ENCODE results near the gene MIB2.
"Not testable (repeated sequence)": the region's sequence is repeated elsewhere in the genome, so short reads cannot be mapped to it uniquely, and the experiment has no call there.

Gene MIB2

DNA sequence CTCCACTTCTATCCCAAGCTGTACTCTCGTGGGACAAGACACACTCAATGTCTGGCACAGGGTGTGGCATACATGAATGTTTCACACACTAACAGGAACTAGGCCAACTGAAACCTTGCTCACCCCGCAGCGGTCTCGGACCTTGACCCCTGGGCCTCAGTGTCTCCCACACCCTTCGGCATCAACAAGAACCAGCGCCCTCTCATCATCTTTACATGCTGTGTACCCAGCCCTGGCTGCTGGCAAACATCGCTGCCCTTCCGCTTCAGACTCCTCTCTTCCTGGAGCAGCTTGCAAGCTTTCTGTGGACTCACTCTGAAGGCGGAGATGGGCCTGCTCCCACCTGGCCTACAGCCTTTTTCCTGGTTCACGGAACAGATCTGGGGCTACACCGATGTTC lies 33.0 kb downstream of the MIB2 start:
- not testable (repeated sequence) for H3K4me3 ChIP-seq (ENCODE audit: low read depth in 1 of 2, low read length in 2 of 2); H3K4me1 ChIP-seq (ENCODE audit: control insufficient read depth in 1 of 2, insufficient read depth in 2 of 2, low read length in 2 of 2); H3K27me3 ChIP-seq (ENCODE audit: low read depth, low read length); H3K9me3 ChIP-seq (ENCODE audit: control insufficient read depth in 1 of 2, low read length in 2 of 2); H3K27ac ChIP-seq (ENCODE audit: low read length)
- H3K36me3 ChIP-seq (ENCODE audit: control insufficient read depth in 1 of 2, insufficient read depth in 2 of 2, low read length in 2 of 2): peaks cover 12 to 51% of the 10 kb centered on the region in 2 donors

DNA sequence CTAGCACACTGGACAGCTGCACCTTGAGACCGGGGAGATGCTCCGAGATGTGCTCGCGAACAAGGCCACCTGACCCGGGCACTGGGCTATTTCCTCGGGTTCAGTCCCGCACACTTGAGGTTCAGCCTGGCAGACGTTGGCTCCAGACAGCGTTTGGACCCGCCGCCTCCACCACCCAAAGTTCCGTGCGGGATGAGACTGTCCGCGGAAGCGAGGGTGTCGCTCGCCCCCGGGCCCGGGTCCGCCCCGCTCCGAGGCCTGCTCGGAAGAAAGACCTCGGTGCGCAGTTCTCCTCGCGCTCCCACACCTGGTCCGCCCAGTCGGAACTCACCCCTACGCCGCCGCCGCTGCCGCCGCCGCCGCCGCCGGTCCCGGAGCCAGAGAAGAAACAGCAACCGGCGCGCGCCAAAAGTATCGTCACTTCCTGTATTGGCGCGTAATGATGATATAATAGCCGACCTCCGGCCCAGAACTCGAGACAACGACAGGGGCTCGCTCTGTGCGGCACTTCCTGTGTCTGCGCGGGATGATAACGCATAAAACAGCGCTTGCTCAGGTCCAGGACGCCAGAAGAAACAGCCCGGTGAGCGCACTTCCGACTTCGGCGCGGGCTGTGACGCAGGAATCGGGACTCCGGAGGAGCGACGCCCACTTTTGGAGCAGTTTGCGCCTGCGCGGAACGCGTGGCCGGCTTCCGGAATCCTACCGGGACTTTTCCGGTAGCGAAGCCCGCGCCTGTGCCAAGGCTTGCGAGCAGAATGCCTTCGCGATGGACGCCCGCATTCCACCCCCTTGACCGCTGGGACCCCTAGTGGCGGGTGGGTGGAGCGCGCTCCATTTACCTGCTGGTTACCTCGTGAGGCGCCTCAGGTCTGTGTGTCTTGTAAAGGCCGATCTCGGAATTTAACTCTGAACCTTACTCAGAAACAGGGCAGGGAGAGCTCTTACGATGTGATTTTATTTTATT lies 43.6 kb downstream of the MIB2 start, which contains the start of gene CDK11B:
Gene CDK11B, minus strand, starts transcription at position 422 of the 967 bp plus-strand sequence. CDS start 1,519 bp downstream, outside the sequence.
- not testable (repeated sequence) for H3K4me1 ChIP-seq (ENCODE audit: control insufficient read depth in 1 of 2, insufficient read depth in 2 of 2, low read length in 2 of 2); H3K9me3 ChIP-seq (ENCODE audit: control insufficient read depth in 1 of 2, low read length in 2 of 2); H3K27me3 ChIP-seq (ENCODE audit: low read depth, low read length)
- Histone ChIP-seq H3K4me3 (ENCODE audit: low read depth in 1 of 2, low read length in 2 of 2) (peak within 1 kb of the TSS; percentile 46 to 65), H3K27ac (ENCODE audit: low read length) (peak within 1 kb of the TSS; percentile 93), H3K36me3 (ENCODE audit: control insufficient read depth in 1 of 2, insufficient read depth in 2 of 2, low read length in 2 of 2) (peaks cover 8 to 25% of the 10 kb centered on the region in 2 donors)

- H3K36me3 ChIP-seq (ENCODE audit: control insufficient read depth in 1 of 2, insufficient read depth in 2 of 2, low read length in 2 of 2): peaks cover 12 to 18% of the 10 kb centered on the region in 2 donors
- not testable (repeated sequence) for H3K4me1 ChIP-seq (ENCODE audit: control insufficient read depth in 1 of 2, insufficient read depth in 2 of 2, low read length in 2 of 2); H3K27ac ChIP-seq (ENCODE audit: low read length); H3K27me3 ChIP-seq (ENCODE audit: low read depth, low read length); H3K4me3 ChIP-seq (ENCODE audit: low read depth in 1 of 2, low read length in 2 of 2); H3K9me3 ChIP-seq (ENCODE audit: control insufficient read depth in 1 of 2, low read length in 2 of 2)
These were observed 47.1 kb downstream of the MIB2 start for GRCh38 chr1:1662392-1662791.

DNA sequence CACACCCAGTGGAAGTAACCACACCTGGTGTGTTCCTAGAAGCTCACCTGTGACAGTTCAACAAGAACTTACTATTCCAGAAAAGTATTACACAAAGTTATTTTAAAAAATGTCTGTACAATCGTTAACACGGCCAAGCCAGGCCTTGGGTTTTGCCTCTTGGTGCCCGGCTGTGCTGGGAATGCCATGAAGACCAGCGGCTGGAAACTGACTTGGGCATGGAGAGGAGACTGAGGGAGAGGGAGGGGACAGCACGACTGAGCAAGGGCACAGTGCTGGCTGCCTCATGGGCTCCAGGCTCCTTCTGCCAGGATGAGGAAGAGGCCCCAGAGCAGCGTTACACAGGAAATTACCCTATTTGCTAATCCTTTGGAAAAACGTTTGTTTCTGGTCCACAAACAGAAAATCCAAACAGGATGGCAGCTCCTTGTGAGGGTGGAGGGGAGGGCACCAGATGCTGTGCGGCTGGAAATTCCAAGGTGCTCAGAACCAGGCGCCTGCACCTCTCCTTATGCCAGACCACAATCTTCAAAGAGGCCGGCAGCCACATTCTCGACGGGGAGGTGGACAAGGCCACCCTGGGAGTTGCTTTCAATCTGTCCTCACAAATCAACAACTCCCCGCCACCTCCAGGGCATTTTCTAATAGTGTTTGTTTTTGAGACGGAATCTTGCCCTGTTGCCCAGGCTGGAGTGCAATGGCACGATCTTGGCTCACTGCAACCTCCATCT lies 47.7 kb downstream of the MIB2 start:
- not testable (repeated sequence) for H3K4me1 ChIP-seq (ENCODE audit: control insufficient read depth in 1 of 2, insufficient read depth in 2 of 2, low read length in 2 of 2); H3K4me3 ChIP-seq (ENCODE audit: low read depth in 1 of 2, low read length in 2 of 2); H3K9me3 ChIP-seq (ENCODE audit: control insufficient read depth in 1 of 2, low read length in 2 of 2); H3K27me3 ChIP-seq (ENCODE audit: low read depth, low read length); H3K27ac ChIP-seq (ENCODE audit: low read length)
- H3K36me3 ChIP-seq (ENCODE audit: control insufficient read depth in 1 of 2, insufficient read depth in 2 of 2, low read length in 2 of 2): peaks cover 12 to 18% of the 10 kb centered on the region in 2 donors

DNA sequence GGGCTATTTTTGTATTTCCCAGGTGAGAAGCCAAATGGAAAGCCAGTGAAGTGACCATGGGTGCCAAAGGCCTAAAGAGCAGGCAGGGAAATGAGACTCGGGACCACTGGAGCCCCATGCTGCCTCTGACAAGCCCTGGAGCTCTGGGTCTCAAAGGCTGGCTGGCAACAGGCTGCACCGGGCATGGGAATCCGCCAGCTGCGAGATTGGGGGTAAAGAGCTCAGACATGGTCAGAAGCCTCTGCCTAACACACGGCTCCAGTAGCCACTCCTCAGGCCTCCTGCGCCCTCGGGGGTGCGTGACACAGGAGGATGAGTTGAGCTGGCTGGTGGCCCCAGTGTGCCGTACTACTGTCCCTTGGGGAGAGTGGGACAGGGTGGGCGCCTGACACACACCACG lies 49.0 kb downstream of the MIB2 start:
- not testable (repeated sequence) for H3K9me3 ChIP-seq (ENCODE audit: control insufficient read depth in 1 of 2, low read length in 2 of 2); H3K27me3 ChIP-seq (ENCODE audit: low read depth, low read length); H3K27ac ChIP-seq (ENCODE audit: low read length); H3K4me1 ChIP-seq (ENCODE audit: control insufficient read depth in 1 of 2, insufficient read depth in 2 of 2, low read length in 2 of 2); H3K4me3 ChIP-seq (ENCODE audit: low read depth in 1 of 2, low read length in 2 of 2)
- H3K36me3 ChIP-seq (ENCODE audit: control insufficient read depth in 1 of 2, insufficient read depth in 2 of 2, low read length in 2 of 2): peaks cover 12 to 25% of the 10 kb centered on the region in 2 donors

- Histone ChIP-seq H3K4me3 (ENCODE audit: low read depth in 1 of 2, low read length in 2 of 2) (no peak overlapping the region), H3K36me3 (ENCODE audit: control insufficient read depth in 1 of 2, insufficient read depth in 2 of 2, low read length in 2 of 2) (peaks cover 16 to 32% of the 10 kb centered on the region in 2 donors)
These were observed 49.9 kb downstream of the MIB2 start for GRCh38 chr1:1664941-1665814.

GRCh38 chr1:1665815-1666251 lies 50.5 kb downstream of the MIB2 start:
- peaks cover 16 to 35% of the 10 kb centered on the region in 2 donors for H3K36me3 ChIP-seq (ENCODE audit: control insufficient read depth in 1 of 2, insufficient read depth in 2 of 2, low read length in 2 of 2)

More at GRCh38 chr1:1664941-1665814, 49.9 kb downstream of the MIB2 start:
- no peak overlapping the region for H3K27ac ChIP-seq (ENCODE audit: low read length)
- H3K27me3 ChIP-seq (ENCODE audit: low read depth, low read length): no peaks in the 10 kb centered on the region
- no peaks in the 10 kb centered on the region for H3K9me3 ChIP-seq (ENCODE audit: control insufficient read depth in 1 of 2, low read length in 2 of 2)
- no peaks in the 10 kb centered on the region for H3K4me1 ChIP-seq (ENCODE audit: control insufficient read depth in 1 of 2, insufficient read depth in 2 of 2, low read length in 2 of 2)

GRCh38 chr1:1666526-1666925 lies 51.2 kb downstream of the MIB2 start:
- Histone ChIP-seq H3K27ac (ENCODE audit: low read length) (no peak overlapping the region), H3K27me3 (ENCODE audit: low read depth, low read length) (no peaks in the 10 kb centered on the region), H3K4me3 (ENCODE audit: low read depth in 1 of 2, low read length in 2 of 2) (no peak overlapping the region), H3K4me1 (ENCODE audit: control insufficient read depth in 1 of 2, insufficient read depth in 2 of 2, low read length in 2 of 2) (no peaks in the 10 kb centered on the region), H3K9me3 (ENCODE audit: control insufficient read depth in 1 of 2, low read length in 2 of 2) (no peaks in the 10 kb centered on the region), H3K36me3 (ENCODE audit: control insufficient read depth in 1 of 2, insufficient read depth in 2 of 2, low read length in 2 of 2) (peaks cover 19 to 42% of the 10 kb centered on the region in 2 donors)

More at GRCh38 chr1:1665815-1666251, 50.5 kb downstream of the MIB2 start:
- Histone ChIP-seq H3K9me3 (ENCODE audit: control insufficient read depth in 1 of 2, low read length in 2 of 2) (no peaks in the 10 kb centered on the region), H3K27me3 (ENCODE audit: low read depth, low read length) (no peaks in the 10 kb centered on the region), H3K4me1 (ENCODE audit: control insufficient read depth in 1 of 2, insufficient read depth in 2 of 2, low read length in 2 of 2) (no peaks in the 10 kb centered on the region), H3K4me3 (ENCODE audit: low read depth in 1 of 2, low read length in 2 of 2) (no peak overlapping the region), H3K27ac (ENCODE audit: low read length) (no peak overlapping the region)

GRCh38 chr1:1669468-1670440 lies 54.5 kb downstream of the MIB2 start:
- Histone ChIP-seq H3K27me3 (ENCODE audit: low read depth, low read length) (no peaks in the 10 kb centered on the region), H3K4me3 (ENCODE audit: low read depth in 1 of 2, low read length in 2 of 2) (no peak overlapping the region), H3K27ac (ENCODE audit: low read length) (no peak overlapping the region), H3K9me3 (ENCODE audit: control insufficient read depth in 1 of 2, low read length in 2 of 2) (no peaks in the 10 kb centered on the region), H3K4me1 (ENCODE audit: control insufficient read depth in 1 of 2, insufficient read depth in 2 of 2, low read length in 2 of 2) (no peaks in the 10 kb centered on the region), H3K36me3 (ENCODE audit: control insufficient read depth in 1 of 2, insufficient read depth in 2 of 2, low read length in 2 of 2) (peaks cover 24 to 55% of the 10 kb centered on the region in 2 donors)

- H3K27me3 ChIP-seq (ENCODE audit: low read depth, low read length): no peaks in the 10 kb centered on the region
- H3K4me3 ChIP-seq (ENCODE audit: low read depth in 1 of 2, low read length in 2 of 2): no peak overlapping the region
- H3K27ac ChIP-seq (ENCODE audit: low read length): no peak overlapping the region
- H3K9me3 ChIP-seq (ENCODE audit: control insufficient read depth in 1 of 2, low read length in 2 of 2): no peaks in the 10 kb centered on the region
- H3K4me1 ChIP-seq (ENCODE audit: control insufficient read depth in 1 of 2, insufficient read depth in 2 of 2, low read length in 2 of 2): no peaks in the 10 kb centered on the region
- peaks cover 19 to 44% of the 10 kb centered on the region in 2 donors for H3K36me3 ChIP-seq (ENCODE audit: control insufficient read depth in 1 of 2, insufficient read depth in 2 of 2, low read length in 2 of 2)
These were observed 55.6 kb downstream of the MIB2 start for GRCh38 chr1:1670866-1671265.

Data from muscle layer of duodenum (tissue), 2 donors.